Measurements from ENCODE around the gene AP4B1. TPM values are rescaled to one million over a fixed set of nuclear protein-coding genes. Genes with fewer than 3 reads are reported as not detected.
A peak's percentile ranks its signal among the peaks of the same experiment; 100 is the strongest.

Gene AP4B1
- total and polyA plus RNA-seq, 9 of the 15 experiments (the other 6 are each of a cell fraction or from before 2014, with no cell fraction given) = 15.8 to 36.5 (median 24.6) TPM

GRCh38 chr1:113928941-113929749 lies 24.5 kb upstream of the AP4B1 start, which contains the start of gene HIPK1 (continued):
- TF ChIP-seq ZNF407 (IDR thresholded peaks at IDR 0.05; ENCODE audit: low read depth) (peak; percentile 80), ESRRA (IDR thresholded peaks at IDR 0.05; ENCODE audit: borderline replicate concordance, low read depth) (peak; percentile 81), CBX2 (IDR thresholded peaks at IDR 0.05; ENCODE audit: insufficient read depth, low read length, poor library complexity, severe bottlenecking) (no peak), NBN (IDR thresholded peaks at IDR 0.05; ENCODE audit: low read depth) (peak; percentile 84), USF2 (CRISPR knock-in tag; IDR thresholded peaks at IDR 0.05) (no peak), DMBX1 (CRISPR knock-in tag; IDR thresholded peaks at IDR 0.05; ENCODE audit: borderline replicate concordance) (peak; percentile 60; the same call in 1 of the 2 replicates), GABPA (tag; conservative IDR thresholded peaks at IDR 0.05; ENCODE audit: low read depth) (peak; percentile 93), ZKSCAN8 (CRISPR knock-in tag; IDR thresholded peaks at IDR 0.05) (no peak), XRCC3 (IDR thresholded peaks at IDR 0.05) (no peak), NR0B1 (IDR thresholded peaks at IDR 0.05; ENCODE audit: partially characterized antibody) (no peak), ZSCAN32 (CRISPR knock-in tag; IDR thresholded peaks at IDR 0.05) (no peak), CBX5 (IDR thresholded peaks at IDR 0.05; ENCODE audit: borderline replicate concordance, low read depth) (peak; percentile 73; the same call in 1 of the 2 replicates), SMARCC2 (IDR thresholded peaks at IDR 0.05; ENCODE audit: low read depth) (peak; percentile 55; the same call in 1 of the 2 replicates), ZNF507 (tag; conservative IDR thresholded peaks at IDR 0.05) (no peak), THRAP3 (IDR thresholded peaks at IDR 0.05; ENCODE audit: borderline replicate concordance) (no peak)

Measured in K562 (cell line).